ENCODE data around the gene CCDC13. TPM values are rescaled to one million over a fixed set of nuclear protein-coding genes. Genes with fewer than 3 reads are reported as not detected.

CCDC13 gene
- total and polyA plus RNA-seq, 10 of the 15 experiments (the other 5 are each of a cell fraction or from before 2014, with no cell fraction given) = 0.13 to 0.81 (median 0.30) TPM; not detected in 4

DNA sequence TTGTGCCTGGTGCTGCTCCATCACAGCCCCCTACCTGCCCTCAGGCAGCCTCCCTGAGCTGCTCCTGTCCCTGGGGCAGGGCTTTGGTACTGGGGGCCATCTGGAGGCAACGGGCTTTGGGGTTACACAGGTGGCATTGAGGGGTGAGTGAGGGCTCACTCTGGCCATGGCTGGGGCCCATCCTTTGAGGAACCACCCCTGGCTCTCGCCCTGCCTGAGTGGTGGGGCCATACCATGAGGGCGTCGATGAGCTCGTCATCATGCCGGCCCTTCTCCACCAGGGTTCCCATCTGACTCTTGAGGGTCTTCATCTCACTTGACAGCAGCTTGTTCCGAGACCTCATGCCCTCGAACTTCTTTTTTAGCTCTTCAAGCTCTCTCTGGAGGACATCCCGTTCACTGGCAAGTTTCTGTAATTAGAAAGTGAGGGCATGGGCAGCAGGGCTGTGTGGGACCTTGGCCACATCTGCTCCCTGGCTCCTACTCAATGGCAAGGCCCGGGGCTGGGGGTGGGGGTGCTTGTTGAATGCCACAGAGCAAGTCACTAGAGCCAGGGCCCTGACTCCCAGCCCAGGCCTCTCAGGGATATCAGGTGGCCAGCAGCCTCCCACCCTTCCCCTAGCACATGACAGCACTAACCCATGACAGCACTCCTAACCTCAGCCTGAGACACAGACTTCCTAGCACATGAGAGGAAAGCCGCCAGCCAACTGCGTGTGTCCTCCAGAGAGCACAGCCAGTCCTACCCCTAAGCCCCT is 33.5 kb downstream of the CCDC13 start:
- no peak overlapping the region for H3K9ac ChIP-seq (ENCODE audit: control insufficient read depth, insufficient read depth, low read length)
- no peaks in the 10 kb centered on the region for H3K79me2 ChIP-seq (ENCODE audit: control insufficient read depth, insufficient read depth, low read length)
- H2AFZ ChIP-seq (ENCODE audit: control insufficient read depth, low read depth, low read length) = no peak overlapping the region
- H3K4me3 ChIP-seq = no peak overlapping the region
- no peak overlapping the region for H3K27ac ChIP-seq (ENCODE audit: control insufficient read depth, insufficient read depth)
- no peak for FAIRE-seq
- no TSS peak for BruUV-seq (replicated peaks)
- H3K4me1 ChIP-seq (ENCODE audit: control insufficient read depth, insufficient read depth, low read length) = no peaks in the 10 kb centered on the region
- RAD21 ChIA-PET (ENCODE audit: unreplicated experiment) = no interaction called here
- no peaks in the 10 kb centered on the region for H4K20me1 ChIP-seq (ENCODE audit: control insufficient read depth, insufficient read depth)
- WGBS (ENCODE audit: insufficient coverage, insufficient replicate concordance, low lambda C conversion rate, missing lambda C conversion rate) = 36% methylated on average over 12 of the region's 12 CpGs
- intact Hi-C loops (cut with micrococcal nuclease; ENCODE audit: unreplicated experiment) = loop anchor here (5.0 to 10.0 kb wide), 3 partner anchors 87 to 195 kb away; partner anchors contain the start of gene ZBTB47
- H3K36me3 ChIP-seq (ENCODE audit: control insufficient read depth in 2 of 2, insufficient read depth in 2 of 2, low read length in 1 of 2) = no peaks in the 10 kb centered on the region
- in situ Hi-C loops (cut with MboI) = loop anchor here (10.0 kb wide), 1 partner anchor 165 kb away; no protein-coding TSS in a partner anchor
- DNase-seq (ENCODE audit: low read depth, low spot score) = no peak
- H3K27me3 ChIP-seq (replicated peaks in 1 of 2; ENCODE audit: control insufficient read depth in 2 of 2, insufficient read depth in 2 of 2, low read length in 1 of 2) = no peaks in the 10 kb centered on the region
- no peak for TF ChIP-seq BRCA1 (IDR thresholded peaks at IDR 0.05; ENCODE audit: low read depth, low read length)
- TF ChIP-seq CHD2 (IDR thresholded peaks at IDR 0.05; ENCODE audit: borderline replicate concordance, low read depth, low read length) = no peak
- no peak for TF ChIP-seq POLR2AphosphoS5 (IDR thresholded peaks at IDR 0.05; ENCODE audit: low read length)
- TF ChIP-seq, protein P1, sequence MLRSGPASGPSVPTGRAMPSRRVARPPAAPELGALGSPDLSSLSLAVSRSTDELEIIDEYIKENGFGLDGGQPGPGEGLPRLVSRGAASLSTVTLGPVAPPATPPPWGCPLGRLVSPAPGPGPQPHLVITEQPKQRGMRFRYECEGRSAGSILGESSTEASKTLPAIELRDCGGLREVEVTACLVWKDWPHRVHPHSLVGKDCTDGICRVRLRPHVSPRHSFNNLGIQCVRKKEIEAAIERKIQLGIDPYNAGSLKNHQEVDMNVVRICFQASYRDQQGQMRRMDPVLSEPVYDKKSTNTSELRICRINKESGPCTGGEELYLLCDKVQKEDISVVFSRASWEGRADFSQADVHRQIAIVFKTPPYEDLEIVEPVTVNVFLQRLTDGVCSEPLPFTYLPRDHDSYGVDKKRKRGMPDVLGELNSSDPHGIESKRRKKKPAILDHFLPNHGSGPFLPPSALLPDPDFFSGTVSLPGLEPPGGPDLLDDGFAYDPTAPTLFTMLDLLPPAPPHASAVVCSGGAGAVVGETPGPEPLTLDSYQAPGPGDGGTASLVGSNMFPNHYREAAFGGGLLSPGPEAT (IDR thresholded peaks at IDR 0.05; ENCODE audit: low read depth) = no peak
- no peak for TF ChIP-seq PAX5 (IDR thresholded peaks at IDR 0.05; ENCODE audit: borderline replicate concordance, low read depth, low read length)
- no peak for TF ChIP-seq NR2F1 (conservative IDR thresholded peaks at IDR 0.05)
- TF ChIP-seq NBN (IDR thresholded peaks at IDR 0.05) = no peak
- no peak overlapping the region for H3K4me2 ChIP-seq (ENCODE audit: control insufficient read depth, insufficient read depth)
- no peaks in the 10 kb centered on the region for H3K9me3 ChIP-seq (replicated peaks; ENCODE audit: control insufficient read depth, insufficient read depth, low read length)
- SMC1A ChIA-PET (ENCODE audit: uncharacterized antibody, unreplicated experiment) = no interaction called here
- POLR2A ChIA-PET = no interaction called here
- ATAC-seq = no peak
- CTCF ChIA-PET = interaction anchor here (0.9 kb wide), 1 partner anchor 18 kb away, joined by 3 read pairs; no protein-coding TSS in a partner anchor

Measured in GM12878 (cell line).